Measurements from ENCODE around the gene SNRK.
"Not testable (repeated sequence)": the region's sequence is repeated elsewhere in the genome, so short reads cannot be mapped to it uniquely, and the experiment has no call there.

SNRK gene

DNA sequence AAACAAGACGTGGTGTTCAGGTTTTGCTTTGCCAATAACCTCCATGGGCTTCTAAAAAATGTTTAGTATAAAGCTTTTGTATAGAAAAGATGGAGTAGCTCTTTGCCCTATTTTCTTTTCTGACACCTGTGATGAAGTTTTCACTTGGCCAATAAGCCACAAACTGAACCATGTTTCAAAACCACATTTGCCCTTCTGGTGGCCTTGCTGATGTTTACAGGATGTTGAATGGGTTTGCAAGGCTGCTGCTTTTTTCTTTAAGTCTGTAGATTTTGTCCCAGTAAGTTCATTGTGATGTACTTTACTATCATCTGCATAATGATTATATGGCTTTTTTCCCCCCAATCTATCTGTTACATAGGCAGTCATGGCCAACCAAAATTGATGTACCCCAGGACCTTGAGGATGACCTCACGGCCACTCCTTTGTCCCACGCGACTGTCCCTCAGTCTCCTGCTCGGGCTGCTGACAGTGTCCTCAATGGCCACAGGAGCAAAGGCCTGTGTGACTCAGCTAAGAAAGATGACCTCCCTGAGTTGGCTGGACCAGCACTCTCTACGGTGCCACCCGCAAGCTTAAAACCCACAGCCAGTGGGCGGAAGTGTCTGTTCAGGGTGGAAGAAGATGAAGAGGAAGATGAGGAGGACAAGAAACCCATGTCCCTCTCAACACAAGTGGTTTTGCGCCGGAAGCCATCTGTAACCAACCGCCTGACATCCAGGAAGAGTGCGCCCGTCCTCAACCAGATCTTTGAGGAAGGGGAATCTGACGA, 60.8 kb downstream of the SNRK start:
- DNase-seq = no peak

DNA sequence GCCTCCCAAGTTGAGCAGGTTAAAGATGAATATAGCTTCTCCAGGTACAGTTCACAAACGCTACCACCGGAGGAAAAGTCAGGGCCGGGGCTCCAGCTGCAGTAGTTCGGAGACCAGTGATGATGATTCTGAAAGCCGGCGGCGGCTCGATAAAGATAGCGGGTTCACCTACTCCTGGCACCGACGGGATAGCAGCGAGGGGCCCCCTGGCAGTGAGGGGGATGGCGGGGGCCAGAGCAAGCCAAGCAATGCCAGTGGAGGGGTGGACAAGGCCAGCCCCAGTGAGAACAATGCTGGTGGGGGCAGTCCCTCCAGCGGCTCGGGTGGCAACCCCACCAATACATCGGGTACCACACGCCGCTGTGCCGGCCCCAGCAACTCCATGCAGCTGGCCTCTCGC, 61.4 kb downstream of the SNRK start:
- DNase-seq = no peak

DNA sequence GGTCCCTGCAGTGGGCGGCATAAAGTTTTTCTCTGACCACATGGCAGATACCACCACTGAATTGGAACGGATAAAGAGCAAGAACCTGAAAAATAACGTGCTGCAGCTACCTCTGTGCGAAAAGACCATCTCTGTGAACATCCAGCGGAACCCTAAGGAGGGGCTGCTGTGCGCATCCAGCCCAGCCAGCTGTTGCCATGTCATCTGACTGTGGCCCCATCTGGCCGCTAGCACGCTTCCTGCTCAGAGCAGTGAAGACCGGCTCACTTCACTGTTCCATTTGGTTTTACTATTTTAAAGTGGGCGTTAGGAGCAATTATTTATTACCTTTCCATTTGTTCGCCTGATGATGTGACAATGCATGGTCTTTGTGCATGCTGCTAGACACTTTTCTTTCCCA, 62.0 kb downstream of the SNRK start:
- DNase-seq = no peak

DNA sequence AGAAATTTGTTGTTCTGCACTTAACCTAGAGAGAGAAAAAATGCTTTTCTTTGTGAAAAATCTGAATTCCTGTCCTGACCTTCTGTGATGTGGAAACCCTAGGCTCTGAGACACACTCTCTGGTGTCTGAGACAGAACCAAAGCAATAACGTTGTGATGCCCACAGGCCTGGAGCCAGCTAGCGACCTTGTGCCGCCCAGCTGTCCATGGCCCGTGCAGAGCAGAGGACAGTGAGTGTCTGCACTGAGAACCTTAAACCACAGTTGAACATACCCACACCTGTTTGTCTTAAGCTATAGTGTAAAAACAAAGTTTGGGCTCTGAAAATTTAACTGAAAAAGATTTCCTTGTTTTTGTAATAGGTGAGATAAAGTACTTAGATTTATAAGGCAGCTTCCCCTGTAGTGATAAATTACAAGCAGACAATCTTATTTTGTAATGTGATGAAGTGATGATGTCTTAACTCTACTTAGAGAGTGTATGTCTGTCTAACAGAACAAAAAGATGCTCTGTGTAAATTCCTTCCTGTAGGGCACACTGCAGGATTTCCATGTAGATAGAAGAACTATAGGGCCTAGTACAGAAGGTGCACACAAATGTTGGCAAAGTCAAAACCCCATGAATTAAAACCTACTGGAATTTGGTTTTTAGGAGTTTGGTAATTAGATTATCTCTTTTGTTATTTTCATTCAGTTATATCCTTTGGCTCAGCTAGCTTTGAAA, 62.7 kb downstream of the SNRK start:
- no peak for DNase-seq

DNA sequence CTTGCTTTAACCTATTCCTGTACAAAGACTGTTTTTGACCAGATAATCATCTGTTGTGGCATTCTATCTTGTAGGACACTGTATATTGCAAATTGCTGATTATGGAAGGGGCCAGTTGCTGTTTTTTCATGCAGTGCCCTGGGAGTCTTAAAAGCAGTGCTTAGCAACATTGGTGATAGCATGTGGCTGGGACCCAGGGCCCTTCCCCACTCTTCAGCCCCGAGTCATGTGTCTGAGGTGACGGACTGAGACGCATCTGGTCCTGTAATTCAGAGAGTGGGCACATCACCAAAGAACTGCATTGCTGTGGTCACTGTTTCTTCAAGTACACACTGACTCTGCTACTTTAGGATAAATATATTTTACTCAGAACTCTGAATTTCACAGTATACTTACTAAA, 63.4 kb downstream of the SNRK start:
- no peak for DNase-seq

DNA sequence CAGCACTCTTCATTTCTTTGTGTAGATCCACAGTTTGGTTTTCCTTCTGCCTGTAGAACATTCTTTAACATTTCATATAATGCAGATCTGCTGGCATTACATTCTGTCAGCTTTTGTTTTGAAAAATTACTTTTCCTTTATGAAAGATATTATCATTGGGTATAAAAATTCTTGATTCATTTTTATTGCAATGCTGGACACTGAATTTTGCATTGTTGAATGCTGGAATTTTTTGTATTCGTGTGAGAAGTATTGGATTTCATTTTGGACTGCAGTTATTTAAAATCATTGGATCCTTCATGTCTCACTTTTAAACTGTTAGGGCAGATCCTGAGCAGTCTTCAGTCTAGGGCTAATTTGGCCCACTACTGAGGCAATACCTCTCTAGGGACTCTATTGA, 67.1 kb downstream of the SNRK start:
- DNase-seq = no peak

DNA sequence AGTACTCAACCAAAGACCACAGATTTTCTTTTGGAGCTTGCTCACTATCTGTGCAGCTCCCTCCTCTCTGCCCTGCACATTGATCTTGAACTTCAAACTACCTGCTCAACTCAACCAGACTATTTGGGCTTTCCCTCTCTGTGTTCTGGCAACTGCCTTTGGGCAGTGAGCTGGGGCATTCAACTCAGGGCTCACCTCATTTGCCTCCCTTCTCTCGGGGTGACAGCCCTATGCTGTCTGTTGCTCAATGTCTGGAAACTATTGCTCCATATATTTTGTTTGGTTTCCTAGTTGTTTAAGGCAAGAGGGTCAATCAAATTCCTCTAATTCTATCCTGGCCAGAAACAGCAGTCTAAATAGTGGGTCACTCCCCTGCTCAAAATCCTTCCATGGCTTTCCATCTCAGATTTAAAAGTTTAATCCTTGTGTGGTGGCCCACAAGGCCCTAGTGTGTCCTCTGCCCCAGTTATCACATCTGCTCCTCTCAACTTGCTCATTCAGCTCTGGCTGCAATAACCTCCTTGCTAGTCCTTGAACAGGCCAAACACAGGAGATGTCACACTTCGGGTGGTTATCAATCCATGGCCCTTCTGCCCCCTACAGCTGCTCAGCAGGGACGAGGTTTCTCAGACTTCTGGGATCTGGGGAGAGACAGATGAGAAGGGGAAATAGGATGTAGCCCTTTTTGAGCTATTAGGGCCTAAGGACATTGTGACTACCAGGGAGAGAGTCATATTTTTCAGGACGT, 67.8 kb downstream of the SNRK start:
- no peak for DNase-seq

DNA sequence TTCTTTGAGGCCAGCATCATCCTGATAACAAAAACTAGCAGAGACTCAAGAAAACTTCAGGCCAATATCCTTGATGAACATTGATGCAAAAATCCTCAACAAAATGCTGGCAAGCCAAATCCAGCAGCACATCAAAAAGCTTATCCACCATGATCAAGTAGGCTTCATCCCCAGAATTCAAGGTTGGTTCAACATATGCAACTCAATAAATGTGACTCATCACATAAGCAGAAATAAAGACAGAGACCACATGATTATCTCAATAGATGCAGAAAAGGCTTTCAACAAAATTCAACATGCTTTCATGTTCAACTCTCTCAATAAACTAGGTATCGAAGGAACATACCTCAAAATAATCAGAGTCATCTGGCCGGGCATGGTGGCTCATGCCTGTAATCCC, 69.7 kb downstream of the SNRK start:
- DNase-seq = not testable (repeated sequence)

DNA sequence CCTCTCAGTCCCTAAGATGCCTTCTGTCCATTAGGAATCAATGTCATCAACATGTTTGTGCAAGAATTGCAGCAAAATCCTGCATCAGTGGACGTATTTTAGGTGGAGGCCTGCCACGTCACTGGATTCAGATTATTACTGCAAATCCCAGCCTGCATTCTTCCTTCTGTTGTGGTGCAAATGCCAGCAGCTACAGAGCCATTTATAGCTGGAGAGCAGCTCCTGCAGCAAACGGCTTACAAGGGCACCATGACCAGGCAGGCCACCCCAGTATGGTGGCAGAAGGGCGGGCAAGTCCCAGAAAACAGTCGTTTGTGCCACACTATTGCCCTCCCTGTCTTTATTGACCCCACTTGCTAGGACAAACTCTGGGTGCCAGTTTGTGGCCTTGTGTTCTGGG, 74.7 kb downstream of the SNRK start:
- DNase-seq = no peak

DNA sequence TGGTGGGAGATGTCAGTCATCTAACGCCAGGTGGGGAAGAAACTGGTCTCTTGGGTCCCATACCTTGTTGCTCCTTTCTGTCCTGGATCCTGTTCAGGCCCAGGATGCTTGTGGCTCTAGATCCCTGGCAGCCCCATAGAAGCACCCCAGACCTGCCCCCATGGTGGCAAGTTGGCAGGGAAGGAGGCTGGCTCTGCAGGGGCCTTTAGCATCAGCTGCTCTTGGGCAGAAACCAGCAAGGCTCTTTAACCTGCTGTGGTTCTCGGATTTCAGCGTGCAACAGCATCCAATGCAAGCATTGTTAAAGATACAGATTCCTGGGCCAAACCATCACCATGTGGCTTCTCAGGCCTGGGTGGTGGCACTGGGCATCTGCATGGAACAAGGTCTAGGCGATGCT, 75.8 kb downstream of the SNRK start:
- DNase-seq = no peak

DNA sequence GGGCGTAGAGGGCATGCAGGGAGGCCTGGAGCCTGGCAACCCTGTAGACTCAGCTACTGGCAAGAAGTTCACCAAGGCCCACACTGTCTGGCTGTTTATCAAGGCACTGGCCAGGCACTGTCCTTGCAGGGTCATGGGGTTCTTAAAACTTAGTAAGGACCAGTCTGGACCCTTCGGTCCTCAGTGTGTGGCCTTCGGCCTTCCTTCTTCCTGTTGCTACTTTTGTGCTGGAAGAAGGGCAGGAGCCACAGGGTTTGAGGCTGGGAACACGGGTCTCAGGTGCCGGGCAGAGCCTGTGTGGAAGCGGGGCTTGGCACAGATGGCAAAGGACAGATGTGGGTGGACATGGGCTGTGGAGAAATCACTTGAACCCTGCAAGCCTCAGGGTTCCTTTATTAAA, 76.6 kb downstream of the SNRK start:
- DNase-seq = no peak

DNA sequence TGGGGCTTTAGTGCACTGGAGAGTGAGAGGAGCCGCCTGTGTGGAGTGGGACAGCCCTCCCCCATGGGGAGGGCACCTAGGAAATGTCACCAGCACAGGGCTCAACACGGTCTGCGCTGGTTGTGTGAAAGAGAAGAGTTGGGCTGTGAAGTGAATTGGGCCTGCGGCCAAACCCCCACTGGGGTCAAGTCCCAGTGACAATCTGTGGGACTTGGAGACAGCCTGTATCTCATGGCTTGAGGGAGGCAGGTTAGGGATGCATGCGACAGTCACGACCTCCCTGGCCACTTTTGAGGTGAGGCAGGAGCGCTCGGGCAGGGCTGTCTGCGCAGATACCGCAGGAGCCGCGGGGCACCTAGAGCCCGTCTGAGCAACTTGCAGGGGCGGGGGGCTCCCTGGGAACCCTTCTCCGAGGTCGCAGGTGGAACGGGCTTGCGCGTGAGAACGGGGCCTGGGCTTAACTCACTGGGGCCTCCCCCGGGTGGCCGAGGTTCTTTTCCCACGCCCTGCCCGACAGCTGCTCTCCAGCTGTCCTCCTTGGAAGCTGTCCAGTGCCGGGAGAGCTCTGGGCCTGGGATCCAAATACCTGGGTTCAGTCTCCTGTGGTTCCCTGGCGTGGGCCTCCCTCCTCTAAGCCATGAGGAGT, 77.4 kb downstream of the SNRK start:
- no peak for DNase-seq

DNA sequence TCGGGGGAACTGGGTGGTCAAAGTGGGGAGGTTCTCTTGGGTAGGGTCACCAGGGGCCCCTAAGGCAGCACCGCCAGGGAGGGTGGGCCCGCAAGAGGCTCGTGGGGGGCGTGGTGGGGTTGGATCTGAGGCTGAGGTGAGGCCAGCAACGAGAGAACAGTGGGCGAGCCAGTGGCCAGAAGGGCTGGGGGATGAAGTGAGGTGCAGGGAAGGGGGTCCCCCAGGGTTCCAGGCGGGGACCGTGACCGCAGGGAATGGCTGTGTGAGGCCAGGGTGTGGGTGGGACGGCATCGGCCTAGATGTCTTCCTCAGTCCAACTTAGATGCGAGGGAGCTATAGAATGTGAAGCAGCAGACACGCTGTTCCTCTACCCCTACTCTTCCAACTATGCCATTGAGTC, 78.2 kb downstream of the SNRK start:
- no peak for DNase-seq

DNA sequence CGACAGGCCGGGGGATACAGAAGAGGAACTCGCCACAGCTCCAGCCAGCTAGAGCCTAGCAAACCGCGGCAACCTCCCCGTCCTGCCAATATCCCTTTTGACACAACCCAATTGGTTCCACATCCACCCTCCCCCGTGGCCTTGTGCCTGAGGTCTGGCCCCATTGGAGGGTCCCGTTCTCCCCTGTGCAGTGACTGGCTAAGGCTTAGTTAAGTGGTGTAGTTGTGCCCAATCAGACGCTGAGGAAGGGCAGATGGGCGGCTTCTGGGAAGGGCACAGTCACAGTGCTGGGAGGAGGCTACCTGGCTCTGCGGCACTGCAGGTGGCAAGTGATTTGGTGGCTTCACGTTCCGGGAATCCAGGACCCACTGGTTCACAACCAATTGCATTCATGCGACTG, 78.6 kb downstream of the SNRK start:
- DNase-seq = no peak

DNA sequence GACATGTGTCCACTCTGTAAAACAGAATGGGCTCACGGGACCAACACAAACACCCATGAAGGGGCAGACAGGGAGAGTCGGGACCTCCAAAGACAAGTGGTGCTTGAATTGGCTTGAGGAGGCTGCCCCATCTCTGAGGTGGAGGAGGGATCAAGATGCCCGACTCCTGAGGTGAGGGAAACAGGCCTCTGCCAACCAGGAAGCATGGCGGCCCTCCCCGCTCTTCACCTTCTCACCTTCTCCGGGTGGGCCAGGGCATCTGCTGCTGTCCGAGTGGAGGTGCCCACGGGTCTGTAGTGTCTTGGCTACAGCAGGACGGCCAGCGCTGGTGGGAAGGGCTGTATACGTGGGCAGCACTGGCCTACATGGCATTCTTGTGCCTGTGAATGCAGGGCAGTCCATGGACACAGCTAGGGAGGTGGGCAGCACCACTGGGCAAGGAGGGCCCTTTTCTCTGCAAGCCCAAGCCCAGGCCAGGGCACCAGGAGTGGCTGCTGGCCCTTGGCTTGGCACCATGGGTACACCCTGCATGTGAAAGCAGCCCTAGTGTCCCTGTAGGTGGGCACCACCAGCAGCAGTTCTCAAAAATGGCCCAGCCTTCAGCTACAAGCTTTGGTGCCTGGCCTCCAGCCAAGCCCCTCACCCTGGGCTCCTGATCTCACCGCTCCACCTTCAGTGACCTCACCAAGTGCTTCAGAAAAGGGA, 79.4 kb downstream of the SNRK start:
- DNase-seq = no peak

DNA sequence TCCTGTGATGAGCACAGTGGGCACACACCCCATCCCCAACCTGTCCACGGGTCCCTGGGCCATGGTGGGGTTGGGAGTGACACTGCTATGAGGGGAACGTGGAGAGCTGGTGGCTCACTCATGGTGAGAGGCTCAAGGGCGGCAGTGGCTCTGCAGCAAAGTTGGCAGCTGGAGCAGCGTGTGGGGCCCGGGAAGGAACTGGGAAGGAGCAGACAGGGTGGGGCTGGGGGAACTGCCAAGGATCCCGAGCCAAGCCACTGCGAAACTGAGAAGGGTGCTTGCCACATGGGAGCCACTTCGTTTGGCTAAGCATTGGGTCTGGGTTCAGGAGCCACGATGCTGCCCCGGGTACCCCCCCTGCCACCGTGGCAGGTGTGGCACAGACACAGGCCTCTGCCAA, 80.1 kb downstream of the SNRK start:
- no peak for DNase-seq

DNA sequence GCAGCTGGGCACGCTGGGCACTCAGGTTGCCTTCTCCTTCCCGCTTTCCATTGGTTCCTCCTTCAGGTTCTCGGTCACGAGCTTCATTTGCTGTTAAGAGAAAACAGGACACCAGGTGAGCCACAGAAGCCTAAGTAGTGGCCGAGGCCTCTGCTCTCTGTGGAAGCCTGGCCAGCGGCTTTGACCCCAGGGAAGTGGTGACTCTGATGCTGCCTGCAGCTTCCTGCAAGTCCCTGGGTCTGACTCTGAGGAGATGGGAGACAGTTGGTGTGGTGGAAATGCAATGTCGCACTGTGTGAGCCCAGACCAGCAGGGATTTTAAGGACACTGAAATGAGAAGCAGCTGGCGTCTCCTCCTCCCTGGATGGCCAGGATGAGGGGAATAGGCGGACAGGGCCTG, 80.5 kb downstream of the SNRK start:
- no peak for DNase-seq

DNA sequence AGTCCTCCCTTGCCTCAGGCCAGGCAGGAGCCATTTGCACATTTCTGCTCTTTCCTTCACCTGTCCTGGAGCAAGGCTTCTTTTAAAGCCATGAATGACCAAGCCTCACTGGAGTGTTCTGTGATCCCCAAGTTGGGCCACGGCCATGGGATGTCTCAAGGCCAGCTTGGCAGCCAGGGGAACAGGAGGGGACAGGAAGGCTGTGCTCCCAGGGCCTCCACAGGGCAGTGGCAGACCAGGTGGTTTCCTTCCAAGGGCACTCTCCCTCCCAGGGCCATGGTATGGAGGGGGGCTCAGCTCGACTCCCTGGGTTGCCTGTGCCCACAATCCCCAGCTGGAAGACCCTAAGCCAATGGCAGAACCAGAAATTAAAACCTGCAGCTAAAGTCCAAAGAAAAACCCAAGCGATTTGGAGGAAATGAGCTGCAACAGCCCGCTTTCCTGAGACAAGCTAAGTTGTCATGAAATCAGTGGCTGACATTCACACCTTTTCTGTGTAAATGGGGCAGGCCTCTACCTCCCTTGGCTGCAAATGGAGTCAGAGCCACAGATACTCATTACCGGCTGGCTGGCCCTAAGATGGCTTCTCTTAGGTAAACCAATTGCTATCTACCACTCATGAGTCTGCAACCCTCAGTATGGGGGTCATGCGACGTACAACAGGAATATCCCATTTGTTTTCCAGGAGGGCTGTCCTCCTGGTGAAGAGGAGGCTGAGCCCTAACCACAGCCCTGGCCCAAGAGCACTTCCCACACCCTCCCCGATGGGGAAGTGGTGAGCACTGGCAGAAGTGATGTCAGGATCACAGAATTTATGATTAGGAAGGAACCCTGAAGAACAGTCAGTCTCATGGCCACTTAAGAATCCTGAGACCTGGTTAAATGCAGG, 83.3 kb downstream of the SNRK start:
- DNase-seq = no peak

DNA sequence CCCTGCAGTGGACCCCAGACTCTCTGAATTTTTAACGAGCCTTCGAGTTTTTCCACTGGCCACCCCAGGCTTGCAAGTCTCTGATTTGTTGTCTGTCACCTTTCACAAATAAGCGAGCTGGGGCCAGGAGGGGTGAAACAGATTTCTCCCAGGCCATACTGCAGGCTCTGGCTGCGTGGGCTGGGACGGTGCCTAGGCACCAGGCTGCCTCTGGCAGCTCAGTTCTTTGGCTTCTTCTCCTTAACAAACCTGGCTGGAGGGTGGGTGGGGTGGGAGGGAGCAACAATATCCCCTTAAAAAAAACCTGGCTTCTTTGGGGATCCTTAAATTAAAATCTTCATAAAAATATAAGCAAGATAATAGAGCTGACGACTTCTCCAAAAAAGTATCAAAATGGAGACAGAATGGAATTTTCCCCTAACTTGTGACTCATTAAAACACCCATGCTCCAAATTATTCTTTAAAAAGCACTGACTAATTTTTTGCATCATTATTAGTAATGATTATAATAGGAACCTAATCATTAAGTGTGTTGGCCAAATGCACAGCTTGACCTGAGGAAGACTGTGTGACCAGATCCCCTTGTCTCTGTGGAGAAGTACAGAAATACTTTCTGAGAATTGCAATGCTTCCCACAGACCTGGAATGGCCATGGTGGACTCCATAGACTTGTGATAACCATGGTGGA, 84.1 kb downstream of the SNRK start:
- DNase-seq = no peak

DNA sequence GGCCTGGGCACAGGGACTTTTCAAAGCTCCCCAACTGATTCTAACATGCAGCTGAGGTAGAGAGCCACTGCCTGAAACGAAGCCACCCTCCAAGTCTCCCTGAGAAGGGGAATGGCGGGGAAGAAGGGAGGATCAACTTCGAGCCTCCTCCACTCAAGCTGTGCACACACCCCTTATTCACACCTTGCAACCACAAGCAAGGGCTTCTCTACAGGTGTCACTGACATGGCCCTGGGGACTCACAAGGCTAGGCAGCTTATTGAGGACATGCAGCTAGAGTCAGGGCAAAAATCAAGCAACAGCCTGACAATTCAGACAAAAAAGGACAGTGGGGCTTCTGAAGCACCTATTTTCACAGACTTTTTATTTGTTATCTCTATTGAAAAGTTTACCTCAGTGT, 85.2 kb downstream of the SNRK start:
- DNase-seq = no peak
